SK-N-MC (cell line): ENCODE results near the gene CACNA1B.

ENCODE experiments used
- EZH2 ChIP-seq: fragments of 200-600 bp; sonication (generic); IDR thresholded peaks from one replicate; pipeline ENCODE4 v1.6.1; 2017; ENCODE audit warnings: antibody characterized with exemption
- POLR2AphosphoS5 ChIP-seq: IDR thresholded peaks from 2 replicates; pipeline ENCODE4 v1.6.1; 2012; ENCODE audit warnings: mild to moderate bottlenecking, low read depth, low read length, borderline replicate concordance

DNA sequence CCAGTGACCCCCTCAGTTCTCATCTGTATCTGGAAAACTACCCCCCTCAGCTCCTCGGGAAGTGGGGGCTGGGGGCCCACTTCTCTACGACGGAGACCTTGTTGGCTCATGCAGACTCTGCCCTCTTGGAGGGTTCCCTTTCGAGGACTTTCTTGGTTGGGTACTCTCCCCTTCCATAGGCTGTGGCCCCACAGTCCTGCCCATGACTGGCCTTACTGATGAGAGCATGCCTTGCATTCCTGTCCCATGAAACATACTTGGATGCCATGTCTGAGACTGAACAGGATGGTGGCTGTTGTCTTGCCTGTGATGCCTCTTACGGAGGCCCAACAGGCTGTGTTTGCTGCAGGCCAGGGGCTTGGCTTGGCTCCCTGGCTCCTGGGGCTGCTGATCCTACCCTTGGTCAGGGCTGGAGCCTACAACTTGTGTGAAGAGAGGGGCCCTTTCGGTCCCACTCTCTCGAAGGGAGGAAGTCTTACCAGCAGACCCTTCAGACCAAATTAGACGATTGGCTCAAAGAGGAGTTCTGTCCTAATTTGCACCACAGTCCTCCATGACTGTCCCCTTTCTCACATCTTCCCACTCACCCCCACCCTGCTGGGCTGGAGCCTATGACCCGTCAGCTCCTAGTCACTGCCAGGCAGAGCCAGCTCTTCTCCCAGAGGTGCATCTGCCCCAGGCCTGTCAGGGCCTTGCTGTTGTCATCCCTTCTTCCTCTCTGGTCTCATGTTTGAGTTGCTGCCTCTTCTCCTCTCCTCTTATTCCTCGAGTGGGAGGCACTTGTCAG is 109.9 kb downstream of the CACNA1B start:
- TF ChIP-seq EZH2 (no peak), POLR2AphosphoS5 (no peak)
